NCI-H2227 (cell line): Measurements from ENCODE around the gene OR6Q1.

ENCODE experiments used
- DNase-seq: peaks from one replicate; lab custom pipeline; 2025; ENCODE audit not compliant: unreplicated experiment; lab: John Stamatoyannopoulos, UW

Gene OR6Q1

DNA sequence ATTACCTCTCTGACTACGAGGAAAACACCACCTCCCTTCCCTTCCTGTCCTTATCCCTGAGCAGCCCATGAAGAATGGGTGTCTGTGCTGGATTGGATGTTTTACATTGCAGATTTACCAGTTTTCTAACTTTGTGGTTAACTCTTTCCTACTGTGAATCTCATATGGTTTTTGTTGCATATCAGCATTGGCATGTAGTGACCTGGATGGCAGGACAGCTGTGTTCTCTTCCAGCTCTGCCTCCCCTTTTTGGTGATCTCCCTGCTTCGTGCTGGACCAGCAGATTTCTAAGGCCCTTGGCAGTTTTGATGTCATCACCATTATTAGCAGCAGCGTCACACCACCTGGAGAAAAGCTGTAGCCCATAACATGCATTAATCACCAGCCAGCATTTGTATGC lies 26.7 kb downstream of the OR6Q1 start:
- no peak for DNase-seq

DNA sequence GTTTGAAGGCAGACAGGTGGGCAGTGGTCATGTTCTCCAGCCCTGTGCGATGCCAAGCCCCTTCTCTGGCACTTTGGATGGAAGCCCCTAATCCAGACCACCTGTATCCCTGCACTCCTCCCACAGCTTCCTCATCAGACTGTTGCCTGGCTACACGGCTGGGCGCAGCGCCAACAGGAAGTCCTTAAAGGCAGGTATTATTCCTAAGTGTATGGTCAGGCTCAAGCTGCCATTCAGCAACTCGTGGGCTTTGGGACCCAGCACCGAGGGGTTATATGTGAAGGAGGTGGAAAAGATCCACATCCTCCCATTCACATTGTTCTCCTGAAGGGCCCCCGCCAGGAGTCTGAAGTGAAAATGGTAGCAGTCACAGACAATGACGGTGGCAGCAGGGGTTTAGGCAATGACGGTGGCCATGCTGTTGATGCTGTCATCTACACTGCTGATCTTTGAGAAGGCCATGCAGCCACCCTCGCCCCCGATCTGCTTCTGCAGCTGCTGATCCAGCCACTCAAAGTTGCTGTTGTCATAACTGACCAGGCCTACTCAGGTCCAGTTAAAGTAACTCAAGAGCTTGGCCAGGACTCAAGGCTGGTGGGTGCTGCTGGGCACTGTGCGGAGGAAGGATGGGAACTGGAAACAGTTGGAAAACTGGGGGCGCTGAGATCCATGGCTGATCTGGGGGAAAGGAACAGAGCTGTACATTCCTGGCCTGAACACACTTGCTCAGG lies 27.7 kb downstream of the OR6Q1 start:
- DNase-seq: no peak

DNA sequence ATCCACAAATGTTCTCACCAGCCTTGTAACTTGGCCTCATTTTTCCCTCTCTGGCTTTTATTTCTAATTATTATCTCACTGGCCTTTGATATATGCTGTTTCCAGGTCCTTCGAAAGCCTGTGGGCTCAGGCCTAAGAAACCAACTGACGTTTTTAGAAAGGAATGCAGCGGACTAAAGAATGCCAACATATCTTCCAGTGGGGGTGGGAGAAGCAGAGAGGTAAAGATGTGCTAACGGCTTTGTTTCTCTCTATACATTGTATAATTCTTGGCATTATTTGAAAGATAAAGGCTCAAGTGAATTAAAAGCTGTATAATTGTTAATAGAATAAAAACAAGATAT lies 28.2 kb downstream of the OR6Q1 start:
- DNase-seq: no peak

DNA sequence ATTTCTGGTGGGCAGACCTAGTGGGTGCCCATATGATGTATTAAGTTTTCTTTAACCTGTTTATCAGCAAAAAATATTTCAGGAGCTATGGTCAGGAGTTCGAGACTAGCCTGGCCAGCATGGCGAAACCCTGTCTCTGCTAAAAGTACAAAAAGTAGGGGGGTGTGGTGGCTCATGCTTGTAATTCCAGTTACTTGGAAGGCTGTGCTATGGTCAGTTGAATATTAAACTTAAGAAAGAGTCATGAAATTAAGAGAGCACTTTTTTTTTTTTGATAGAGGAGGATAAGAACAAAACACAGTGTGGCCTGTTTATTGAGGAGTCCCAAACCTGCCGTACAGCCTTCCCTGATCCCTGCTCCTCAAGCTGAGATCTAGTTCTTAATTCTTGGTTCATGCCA lies 29.8 kb downstream of the OR6Q1 start:
- DNase-seq: no peak

- no peak for DNase-seq
Observed at GRCh38 chr11:58060939-58061672, 30.4 kb downstream of the OR6Q1 start.

- DNase-seq: no peak
Observed at GRCh38 chr11:58061813-58062212, 31.1 kb downstream of the OR6Q1 start.

- no peak for DNase-seq
Observed at GRCh38 chr11:58067685-58068084, 36.9 kb downstream of the OR6Q1 start.

GRCh38 chr11:58068655-58069054 lies 37.9 kb downstream of the OR6Q1 start:
- DNase-seq: no peak

DNA sequence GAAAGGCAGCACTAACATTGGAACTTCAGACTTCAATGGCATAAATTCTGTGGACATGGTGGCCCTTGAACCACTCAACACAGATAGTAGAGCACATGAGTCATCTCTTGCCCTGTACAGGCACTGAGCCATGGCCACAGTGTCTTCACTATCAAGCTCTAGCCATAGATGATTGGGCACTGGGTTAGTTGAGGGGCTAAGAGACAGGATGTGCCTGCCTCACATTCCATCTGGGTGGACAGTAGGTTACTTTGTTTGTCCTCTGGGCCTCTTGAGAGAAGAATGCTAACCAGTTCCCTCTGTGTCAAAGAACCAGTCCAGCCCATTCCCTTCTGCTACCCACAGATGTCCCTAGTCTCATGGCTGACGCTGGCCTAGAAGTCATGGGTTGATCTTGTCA lies 39.8 kb downstream of the OR6Q1 start:
- no peak for DNase-seq

GRCh38 chr11:58075781-58076180 lies 45.0 kb downstream of the OR6Q1 start:
- DNase-seq: no peak
